Lung (tissue), 12 donors: ENCODE results near the gene PRKN. TPM values are rescaled to one million over a fixed set of nuclear protein-coding genes. Genes with fewer than 3 reads are reported as not detected.

Experiments used
- ATAC-seq: fragments of 200-7000 bp; cut with Tn5 transposase; one replicate; pipeline ENCODE4 v1.9.1; 2020; ENCODE audit warnings: moderate number of reproducible peaks; ENCODE audit not compliant: insufficient read depth, low FRiP score
- DNase-seq, 3 donors: peaks; one replicate each; pipeline ENCODE4 v3.0.0-alpha.2; 2013 to 2017
- H3K27ac ChIP-seq, 2 donors: one replicate each; pipeline ENCODE4 v1.5.1; 2013; ENCODE audit warnings: mild to moderate bottlenecking in 2 of 2, moderate library complexity in 2 of 2, control low read depth in 1 of 2, inconsistent platforms in 1 of 2, low read depth in 1 of 2, low read length in 1 of 2
- H3K27me3 ChIP-seq, 3 donors: one replicate each; pipeline ENCODE4 v1.5.1; 2013; ENCODE audit warnings: low read length in 2 of 3; ENCODE audit not compliant: control insufficient read depth in 3 of 3, insufficient read depth in 3 of 3
- H3K36me3 ChIP-seq, 4 donors: one replicate each; pipeline ENCODE4 v1.5.1; 2013; ENCODE audit warnings: low read length in 4 of 4, mild to moderate bottlenecking in 1 of 4, moderate library complexity in 1 of 4; ENCODE audit not compliant: control insufficient read depth in 4 of 4, insufficient read depth in 4 of 4
- H3K4me1 ChIP-seq, 5 donors: one replicate each; pipeline ENCODE4 v1.5.1; 2013; ENCODE audit warnings: low read length in 5 of 5, mild to moderate bottlenecking in 2 of 5, moderate library complexity in 1 of 5; ENCODE audit not compliant: control insufficient read depth in 5 of 5, insufficient read depth in 5 of 5
- H3K4me3 ChIP-seq: one replicate; pipeline ENCODE4 v1.5.1; 2013; ENCODE audit warnings: mild to moderate bottlenecking, control low read depth, moderate library complexity
- H3K9ac ChIP-seq, 2 donors: one replicate each; pipeline ENCODE4 v1.5.1; 2013; ENCODE audit warnings: low read length in 2 of 2, control low read depth in 1 of 2; ENCODE audit not compliant: insufficient read depth in 1 of 2
- H3K9me3 ChIP-seq, 4 donors: one replicate each; pipeline ENCODE4 v1.5.1; 2013; ENCODE audit warnings: low read length in 3 of 4, mild to moderate bottlenecking in 1 of 4, moderate library complexity in 1 of 4; ENCODE audit not compliant: control insufficient read depth in 4 of 4, insufficient read depth in 3 of 4
- WGBS, 2 donors: extraction: QIAGEN DNeasy Blood & Tissue Kit; methylation state at CpG; one replicate each; pipeline ENCODE4 v1.1.7; 2013; 5-methylcytosine and 5-hydroxymethylcytosine counted together
- polyA plus RNA-seq, 2 donors: library from polyadenylated mRNA; stranded (reverse); fragments of 200-250 nt; gene quantifications; one replicate each; pipeline ENCODE4 v1.2.1, GENCODE V29; 2013
- total RNA-seq, 2 donors: library from RNA; depleted of rRNA in 1 of 2; stranded (reverse); fragments of >200 nt in 1 of 2; gene quantifications; one replicate each; pipeline ENCODE4 v1.2.1, GENCODE V29; 2014 to 2021
- TF ChIP-seq, protein P1 (sequence below): IDR thresholded peaks from 2 replicates; pipeline ENCODE4 v1.5.1; 2012; ENCODE audit warnings: mild to moderate bottlenecking; ENCODE audit errors: control extremely low read depth, extremely low read depth
- donor health status: control.
- donor health status: control.
- donor health status: Bipolar disorder and iron deficiency.
- donor health status: healthy.
- donor health status: DM: yes; HTN: yes; CAD: no.

The PRKN gene
- total and polyA plus RNA-seq, 4 donors = 0.27 to 11.2 (median 3.1) TPM

GRCh38 chr6:162525181-162525580 lies 202.4 kb downstream of the PRKN start:
- ATAC-seq = no peak
- Histone ChIP-seq H3K36me3 (no peaks in the 10 kb centered on the region), H3K4me1 (no peaks in the 10 kb centered on the region), H3K27me3 (no peaks in the 10 kb centered on the region), H3K9ac (no peak overlapping the region), H3K4me3 (no peak overlapping the region), H3K9me3 (no peaks in the 10 kb centered on the region), H3K27ac (no peak overlapping the region)
- no peak for DNase-seq
- WGBS, 2 donors = 86 to 91% methylated on average over 6 of the region's 6 CpGs
- TF ChIP-seq, protein P1, sequence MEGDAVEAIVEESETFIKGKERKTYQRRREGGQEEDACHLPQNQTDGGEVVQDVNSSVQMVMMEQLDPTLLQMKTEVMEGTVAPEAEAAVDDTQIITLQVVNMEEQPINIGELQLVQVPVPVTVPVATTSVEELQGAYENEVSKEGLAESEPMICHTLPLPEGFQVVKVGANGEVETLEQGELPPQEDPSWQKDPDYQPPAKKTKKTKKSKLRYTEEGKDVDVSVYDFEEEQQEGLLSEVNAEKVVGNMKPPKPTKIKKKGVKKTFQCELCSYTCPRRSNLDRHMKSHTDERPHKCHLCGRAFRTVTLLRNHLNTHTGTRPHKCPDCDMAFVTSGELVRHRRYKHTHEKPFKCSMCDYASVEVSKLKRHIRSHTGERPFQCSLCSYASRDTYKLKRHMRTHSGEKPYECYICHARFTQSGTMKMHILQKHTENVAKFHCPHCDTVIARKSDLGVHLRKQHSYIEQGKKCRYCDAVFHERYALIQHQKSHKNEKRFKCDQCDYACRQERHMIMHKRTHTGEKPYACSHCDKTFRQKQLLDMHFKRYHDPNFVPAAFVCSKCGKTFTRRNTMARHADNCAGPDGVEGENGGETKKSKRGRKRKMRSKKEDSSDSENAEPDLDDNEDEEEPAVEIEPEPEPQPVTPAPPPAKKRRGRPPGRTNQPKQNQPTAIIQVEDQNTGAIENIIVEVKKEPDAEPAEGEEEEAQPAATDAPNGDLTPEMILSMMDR = no peak

GRCh38 chr6:162512744-162513143 lies 214.8 kb downstream of the PRKN start:
- no peak overlapping the region for H3K4me3 ChIP-seq
- ATAC-seq = no peak
- WGBS, 2 donors = 78 to 89% methylated on average over 4 of the region's 4 CpGs
- DNase-seq = no peak
- TF ChIP-seq, protein P1 = no peak
- no peaks in the 10 kb centered on the region for H3K36me3 ChIP-seq
- no peak overlapping the region for H3K9ac ChIP-seq
- no peaks in the 10 kb centered on the region for H3K27me3 ChIP-seq
- no peaks in the 10 kb centered on the region for H3K9me3 ChIP-seq
- peaks cover 0 to 5% (median 0%) of the 10 kb centered on the region in 5 donors for H3K4me1 ChIP-seq
- H3K27ac ChIP-seq = no peak overlapping the region

GRCh38 chr6:162497389-162497788 lies 230.2 kb downstream of the PRKN start:
- TF ChIP-seq, protein P1 = no peak
- H3K27me3 ChIP-seq = no peaks in the 10 kb centered on the region
- no peak overlapping the region for H3K9ac ChIP-seq
- H3K4me1 ChIP-seq = peaks cover 0 to 3% (median 0%) of the 10 kb centered on the region in 5 donors
- no peak overlapping the region for H3K4me3 ChIP-seq
- no peaks in the 10 kb centered on the region for H3K36me3 ChIP-seq
- no peak for ATAC-seq
- WGBS, 2 donors = 71 to 77% methylated on average over 5 of the region's 5 CpGs
- no peak overlapping the region for H3K27ac ChIP-seq
- DNase-seq = peak in 1 of 3 donors; percentile 12
- H3K9me3 ChIP-seq = no peaks in the 10 kb centered on the region

DNA sequence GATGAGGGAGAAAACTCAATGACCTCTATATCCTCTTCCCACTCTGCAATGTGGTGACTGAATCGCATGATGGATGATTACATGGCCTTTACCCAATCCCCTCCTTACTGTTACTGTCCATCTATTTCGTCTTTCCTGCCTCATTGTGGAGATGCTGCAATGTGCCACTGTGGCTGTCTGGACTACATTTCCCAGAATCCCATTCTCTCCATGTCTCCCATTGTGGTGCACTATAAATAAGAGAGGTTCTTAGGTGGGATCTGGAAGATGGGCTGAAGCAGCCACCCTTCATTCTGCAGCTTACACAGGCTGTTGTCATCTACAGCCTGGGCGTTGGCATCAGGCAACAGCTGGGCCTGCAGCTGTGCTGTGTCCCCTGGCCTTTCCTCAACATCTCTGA lies 233.6 kb downstream of the PRKN start:
- no peak overlapping the region for H3K27ac ChIP-seq
- DNase-seq (no peak), ATAC-seq (no peak)
- WGBS, 2 donors = 91 to 92% methylated on average over 3 of the region's 3 CpGs
- peaks cover 0 to 3% (median 0%) of the 10 kb centered on the region in 4 donors for H3K9me3 ChIP-seq
- H3K4me1 ChIP-seq = peaks cover 0 to 5% (median 0%) of the 10 kb centered on the region in 5 donors
- H3K27me3 ChIP-seq = no peaks in the 10 kb centered on the region
- TF ChIP-seq, protein P1 = no peak
- no peak overlapping the region for H3K4me3 ChIP-seq
- H3K9ac ChIP-seq = no peak overlapping the region
- H3K36me3 ChIP-seq = no peaks in the 10 kb centered on the region
